K562 (cell line): ENCODE data around the gene CELSR2. TPM values are rescaled to one million over a fixed set of nuclear protein-coding genes. Genes with fewer than 3 reads are reported as not detected.
A peak's percentile ranks its signal among the peaks of the same experiment; 100 is the strongest.

Experiments
- CCNT2 ChIP-seq: IDR thresholded peaks from 2 replicates; pipeline ENCODE4 v1.6.1; 2011; ENCODE audit warnings: borderline replicate concordance, low read depth, mild to moderate bottlenecking, moderate library complexity, mixed read lengths, low read length; ENCODE audit not compliant: insufficient read length; ENCODE audit errors: extremely low read depth
- CREM ChIP-seq: IDR thresholded peaks from 2 replicates; pipeline ENCODE4 v1.6.1; 2014; ENCODE audit warnings: antibody characterized with exemption, low read depth
- EGR1 ChIP-seq: fragments of 450-650 bp; conservative IDR thresholded peaks from 2 replicates; pipeline ENCODE4 v1.6.1; 2017; ENCODE audit warnings: mild to moderate bottlenecking
- EHMT2 ChIP-seq: fragments of 450-650 bp; IDR thresholded peaks from 2 replicates; pipeline ENCODE4 v1.6.1; 2018; ENCODE audit warnings: antibody characterized with exemption
- JUND ChIP-seq, 2 experiments: IDR thresholded peaks; 2 replicates in 1 of 2; 3 replicates in 1 of 2; pipeline ENCODE4 v1.6.1; 2011; ENCODE audit warnings: borderline replicate concordance in 2 of 2, low read depth in 2 of 2, low read length in 2 of 2, improper control_type of control experiment in 1 of 2, missing biosample characterization in 1 of 2, missing genetic modification characterization in 1 of 2, missing genetic modification reagents in 1 of 2
- KAT7 ChIP-seq: sonication (generic); formaldehyde crosslinking; IDR thresholded peaks from 2 replicates; pipeline ENCODE4 v1.8.0; 2022; ENCODE audit warnings: missing genetic modification reagents, mild to moderate bottlenecking, borderline replicate concordance
- L3MBTL2 ChIP-seq: fragments of 450-650 bp; IDR thresholded peaks from 2 replicates; pipeline ENCODE4 v1.6.1; 2016; ENCODE audit warnings: mild to moderate bottlenecking, moderate library complexity
- LCOR ChIP-seq: sonication (generic); formaldehyde crosslinking; IDR thresholded peaks from 2 replicates; pipeline ENCODE4 v1.8.0; 2022; ENCODE audit warnings: mild to moderate bottlenecking, missing genetic modification reagents
- NCOR1 ChIP-seq: fragments of 450-650 bp; IDR thresholded peaks from 2 replicates; pipeline ENCODE4 v1.6.1; 2016; ENCODE audit warnings: mild to moderate bottlenecking, moderate library complexity
- NRF1 ChIP-seq, 2 experiments: fragments of 450-650 bp; IDR thresholded peaks in 1 of 2; conservative IDR thresholded peaks in 1 of 2; 2 replicates each; pipeline ENCODE4 v1.6.1; 2014; ENCODE audit warnings: mild to moderate bottlenecking in 2 of 2
- PHF8 ChIP-seq: fragments of 200-600 bp; sonication (generic); IDR thresholded peaks from 2 replicates; pipeline ENCODE4 v1.6.1; 2012; ENCODE audit warnings: mixed run types, mild to moderate bottlenecking, inconsistent platforms, low read length, moderate library complexity, borderline replicate concordance
- PTBP1 ChIP-seq: fragments of 200-400 bp; formaldehyde crosslinking; IDR thresholded peaks from 2 replicates; pipeline ENCODE4 v1.6.1; 2017; ENCODE audit warnings: low read depth, low read length
- RAD21 ChIP-seq, 2 experiments: fragments of 250-450 bp in 1 of 2; fragments of 450-650 bp in 1 of 2; sonication (Bioruptor Pico) in 1 of 2; formaldehyde crosslinking in 1 of 2; IDR thresholded peaks in 1 of 2; conservative IDR thresholded peaks in 1 of 2; 2 replicates each; pipeline versions ENCODE4 v1.4.0 to v1.8.0; 2020 to 2022; ENCODE audit warnings: mild to moderate bottlenecking in 2 of 2, moderate library complexity in 1 of 2
- SAP30 ChIP-seq: fragments of 200-600 bp; sonication (generic); IDR thresholded peaks from 2 replicates; pipeline ENCODE4 v1.6.1; 2012; ENCODE audit warnings: borderline replicate concordance, low read depth, mild to moderate bottlenecking, moderate library complexity, low read length, control low read depth, inconsistent platforms; ENCODE audit not compliant: insufficient read depth, poor library complexity, severe bottlenecking
- SMARCA4 ChIP-seq: fragments of 450-650 bp; IDR thresholded peaks from 2 replicates; pipeline ENCODE4 v1.6.1; 2016
- TAF1 ChIP-seq: IDR thresholded peaks from 2 replicates; pipeline ENCODE4 v1.6.1; 2011; ENCODE audit warnings: mild to moderate bottlenecking, low read length, moderate library complexity; ENCODE audit not compliant: insufficient read depth, control insufficient read depth, severe bottlenecking; ENCODE audit errors: extremely low read depth
- ZBTB5 ChIP-seq: fragments of 450-650 bp; IDR thresholded peaks from 2 replicates; pipeline ENCODE4 v1.6.1; 2017; ENCODE audit warnings: antibody characterized with exemption
- ZNF511 ChIP-seq: sonication (generic); formaldehyde crosslinking; IDR thresholded peaks from 2 replicates; pipeline ENCODE4 v1.8.0; 2022; ENCODE audit warnings: mild to moderate bottlenecking, missing genetic modification reagents
- ZSCAN29 ChIP-seq: fragments of 450-650 bp; IDR thresholded peaks from 2 replicates; pipeline ENCODE4 v1.6.1; 2017
- polyA plus RNA-seq, 8 experiments: library from polyadenylated mRNA; depleted of rRNA in 4 of 8; stranded (reverse) in 5 of 8; unstranded in 3 of 8; fragments of >200 nt; fragmentation: Nextera tagmentation in 2 of 8; fragmentation: Illumina TruSeq in 1 of 8; extraction: Ambion mirVana in 2 of 8; extraction: Trizol in 1 of 8; gene quantifications; 2 replicates each; pipeline versions ENCODE4 v1.2.1 to v1.2.3, GENCODE V29; 2011 to 2014; ENCODE audit warnings: inconsistent platforms in 1 of 8, missing spikeins in 1 of 8
- total RNA-seq, 7 experiments: library from RNA; depleted of rRNA in 6 of 7; stranded (reverse); fragments of >200 nt in 6 of 7; fragmentation: Illumina TruSeq in 2 of 7; extraction: Trizol in 2 of 7; gene quantifications; 2 replicates each; pipeline versions ENCODE4 v1.2.1 to v1.2.3, GENCODE V29; 2011 to 2021; ENCODE audit warnings: low replicate concordance in 1 of 7
- TF ChIP-seq, protein P1 (sequence below): sonication (generic); formaldehyde crosslinking; IDR thresholded peaks from 2 replicates; pipeline ENCODE4 v1.8.1; 2023; ENCODE audit warnings: mild to moderate bottlenecking, missing genetic modification reagents

The CELSR2 gene
- total and polyA plus RNA-seq, 9 of the 15 experiments (the other 6 are each of a cell fraction or from before 2014, with no cell fraction given) = 0.31 to 21.9 (median 4.2) TPM

GRCh38 chr1:109248797-109249629 is at the start of gene CELSR2 (continued):
- no peak for TF ChIP-seq EHMT2
- no peak for TF ChIP-seq NCOR1
- TF ChIP-seq, protein P1, sequence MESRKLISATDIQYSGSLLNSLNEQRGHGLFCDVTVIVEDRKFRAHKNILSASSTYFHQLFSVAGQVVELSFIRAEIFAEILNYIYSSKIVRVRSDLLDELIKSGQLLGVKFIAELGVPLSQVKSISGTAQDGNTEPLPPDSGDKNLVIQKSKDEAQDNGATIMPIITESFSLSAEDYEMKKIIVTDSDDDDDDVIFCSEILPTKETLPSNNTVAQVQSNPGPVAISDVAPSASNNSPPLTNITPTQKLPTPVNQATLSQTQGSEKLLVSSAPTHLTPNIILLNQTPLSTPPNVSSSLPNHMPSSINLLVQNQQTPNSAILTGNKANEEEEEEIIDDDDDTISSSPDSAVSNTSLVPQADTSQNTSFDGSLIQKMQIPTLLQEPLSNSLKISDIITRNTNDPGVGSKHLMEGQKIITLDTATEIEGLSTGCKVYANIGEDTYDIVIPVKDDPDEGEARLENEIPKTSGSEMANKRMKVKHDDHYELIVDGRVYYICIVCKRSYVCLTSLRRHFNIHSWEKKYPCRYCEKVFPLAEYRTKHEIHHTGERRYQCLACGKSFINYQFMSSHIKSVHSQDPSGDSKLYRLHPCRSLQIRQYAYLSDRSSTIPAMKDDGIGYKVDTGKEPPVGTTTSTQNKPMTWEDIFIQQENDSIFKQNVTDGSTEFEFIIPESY (CRISPR knock-in tag) = peak; percentile 97
- TF ChIP-seq TAF1 = peak; percentile 39
- TF ChIP-seq KAT7 = 0 out of 2 replicates have a peak, but pooled peaks have one; percentile 51
- no peak for TF ChIP-seq EGR1
- 0 out of 2 replicates have a peak, but pooled peaks have one; percentile 56 for TF ChIP-seq ZNF511 (CRISPR knock-in tag)
- TF ChIP-seq CREM = peak; percentile 24; the same call in 1 of the 2 replicates
- TF ChIP-seq SAP30 = no peak
- TF ChIP-seq SMARCA4 = no peak; the same call in 1 of the 2 replicates
- TF ChIP-seq PHF8 = no peak
- no peak for TF ChIP-seq ZSCAN29
- TF ChIP-seq PTBP1 = 0 out of 2 replicates have a peak, but pooled peaks have one; percentile 74
- TF ChIP-seq NRF1 (conservative IDR thresholded peaks at IDR 0.05 in 1 of 2, IDR thresholded peaks at IDR 0.05 in 1 of 2) = peak; percentile 41 to 48; a peak in 3 of 4 replicates
- TF ChIP-seq CCNT2 = peak; percentile 37
- TF ChIP-seq JUND (IDR thresholded peaks at IDR 0.05; ENCODE audit: borderline replicate concordance, low read depth, low read length) = peak; percentile 80
- TF ChIP-seq JUND (tag; IDR thresholded peaks at IDR 0.05; ENCODE audit: borderline replicate concordance, low read depth, low read length) = no peak; the same call in 2 of the 3 replicates
- TF ChIP-seq L3MBTL2 = peak; percentile 97
- TF ChIP-seq RAD21 (CRISPR knock-in tag; conservative IDR thresholded peaks at IDR 0.05 in 1 of 2, IDR thresholded peaks at IDR 0.05 in 1 of 2) = no peak
- no peak for TF ChIP-seq ZBTB5
- TF ChIP-seq LCOR (CRISPR knock-in tag) = peak; percentile 64
